Psoas muscle (tissue), 8 donors: ENCODE results near the gene ELOF1. TPM values are rescaled to one million over a fixed set of nuclear protein-coding genes. Genes with fewer than 3 reads are reported as not detected.
"Not testable (repeated sequence)": the region's sequence is repeated elsewhere in the genome, so short reads cannot be mapped to it uniquely, and the experiment has no call there.

ENCODE experiments used
- ATAC-seq, 4 donors: fragments of 200-7000 bp; cut with Tn5 transposase; one replicate each; pipeline ENCODE4 v1.9.1; 2020; ENCODE audit warnings: moderate library complexity in 3 of 4, mild to moderate bottlenecking in 2 of 4
- DNase-seq, 2 donors: peaks; one replicate each; pipeline ENCODE4 v3.0.0-alpha.2; 2020
- H3K27ac ChIP-seq: fragments of 200-600 bp; one replicate; pipeline ENCODE4 v1.8.0; 2022
- H3K27me3 ChIP-seq, 3 donors: fragments of 200-600 bp in 1 of 3; one replicate each; pipeline versions ENCODE4 v1.6.1 to v1.8.0; 2013 to 2022; ENCODE audit warnings: low read length in 2 of 3, mild to moderate bottlenecking in 2 of 3, moderate library complexity in 1 of 3; ENCODE audit not compliant: insufficient read depth in 3 of 3
- H3K36me3 ChIP-seq, 2 donors: fragments of 200-600 bp in 1 of 2; one replicate each; pipeline versions ENCODE4 v1.6.1 to v1.8.0; 2013 to 2022; ENCODE audit warnings: low read depth in 1 of 2, mild to moderate bottlenecking in 1 of 2, moderate library complexity in 1 of 2; ENCODE audit not compliant: insufficient read depth in 1 of 2
- H3K4me1 ChIP-seq: fragments of 200-600 bp; one replicate; pipeline ENCODE4 v1.8.0; 2022
- H3K4me3 ChIP-seq: fragments of 200-600 bp; one replicate; pipeline ENCODE4 v1.8.0; 2022; ENCODE audit warnings: mild to moderate bottlenecking
- H3K9me3 ChIP-seq: fragments of 200-600 bp; one replicate; pipeline ENCODE4 v1.8.0; 2022
- CTCF ChIP-seq: fragments of 200-600 bp; IDR thresholded peaks from one replicate; pipeline ENCODE4 v1.8.0; 2022; ENCODE audit warnings: antibody characterized with exemption
- WGBS, 3 donors: extraction: QIAGEN DNeasy Blood & Tissue Kit; methylation state at CpG; one replicate each; pipeline versions ENCODE4 v1.1.6 to v1.1.7; 2013; 5-methylcytosine and 5-hydroxymethylcytosine counted together
- intact Hi-C, 2 donors: fragments of 100-400 bp; cut with DNase I; formaldehyde crosslinking; loops; one replicate each; pipeline versions ENCODE4 v1.11.0 to v1.14.2; 2022
- long read RNA-seq, 2 donors: library from polyadenylated mRNA; unstranded; transcript quantifications; one replicate each; pipeline ENCODE4 v2.0.0, GENCODE V29; 2021
- polyA plus RNA-seq, 3 donors: library from polyadenylated mRNA; stranded (reverse); fragments of 200-250 nt; gene quantifications; one replicate each; pipeline ENCODE4 v1.2.3, GENCODE V29; 2013
- total RNA-seq, 4 donors: library from RNA; stranded (reverse); fragmentation: NEBNext Ultra II Directional in 2 of 4; extraction: Animal tissue kit (Norgen Biotek cat#: 25700) in 2 of 4; gene quantifications; one replicate each; pipeline versions ENCODE4 v1.2.1 to v1.2.4, GENCODE V29; 2021 to 2023
- donor health status: healthy with polysubstance abuse.
- donor health status: DM: no; HTN: no; CAD: no; lungs with moderate emphysema.
- donor health status: Bipolar disorder and iron deficiency.
- donor health status: healthy.
- donor health status: DM: yes; HTN: yes; CAD: no.
- donor health status: DM: no; HTN: no; CAD: no.
- donor health status: DM: no; HTN: no; CAD: no.
- donor health status: DM: yes; HTN: yes; CAD: no.

The ELOF1 gene
- total RNA-seq (10 to 100 TPM; 24.3 to 47.3 (median 33.2) TPM), polyA plus RNA-seq (10 to 100 TPM; 64.6 to 82.5 (median 72.2) TPM)
- long read RNA-seq, donor 1, transcript ELOF1-201 (4 exons, 1,019 nt) = major isoform, 11 of 14 reads
- long read RNA-seq, donor 1, partial matches to known transcripts = 0 of 14 reads
- long read RNA-seq, donor 1, other reads (novel, unspliced or antisense) = 3 of 14 reads
- long read RNA-seq, donor 2, transcript ELOF1-201 (4 exons, 1,019 nt) = major isoform, 15 of 26 reads
- long read RNA-seq, donor 2, partial matches to known transcripts = 3 of 26 reads
- long read RNA-seq, donor 2, other reads (novel, unspliced or antisense) = 8 of 26 reads

- 2 to 3% (median 2%) methylated on average over 55 to 57 of the region's 57 CpGs for WGBS, 3 donors
- Histone ChIP-seq H3K4me1 (peaks cover 23% of the 10 kb centered on the region), H3K36me3 (peaks cover 0 to 9% of the 10 kb centered on the region in 2 donors), H3K27ac (peak within 1 kb of the TSS; percentile 83), H3K9me3 (no peaks in the 10 kb centered on the region), H3K4me3 (peak within 1 kb of the TSS; percentile 85), H3K27me3 (no peaks in the 10 kb centered on the region)
- intact Hi-C loops = no loop called here
- ATAC-seq = peak; percentile 99
- no peak for TF ChIP-seq CTCF
- DNase-seq = peak; percentile 98 to 99
These were observed at the start of gene ELOF1 for GRCh38 chr19:11558881-11559828. Gene ELOF1, minus strand, starts transcription at chr19:11559230. Its CDS starts 4,883 bp downstream, at chr19:11554347.

- Histone ChIP-seq H3K4me3 (no peak overlapping the region), H3K36me3 (peaks cover 0 to 7% of the 10 kb centered on the region in 2 donors), H3K9me3 (no peaks in the 10 kb centered on the region), H3K4me1 (no peaks in the 10 kb centered on the region), H3K27ac (no peak overlapping the region), H3K27me3 (no peaks in the 10 kb centered on the region)
- 96 to 98% (median 96%) methylated on average over 8 of the region's 8 CpGs for WGBS, 3 donors
- DNase-seq (no peak), ATAC-seq (no peak)
- TF ChIP-seq CTCF = no peak
- intact Hi-C loops = no loop called here
These were observed 47.5 kb upstream of the ELOF1 start for GRCh38 chr19:11606484-11606883.

- WGBS, 3 donors = 94 to 97% (median 95%) methylated on average over 8 of the region's 8 CpGs
- DNase-seq, H3K9me3 ChIP-seq, H3K27ac ChIP-seq, H3K4me1 ChIP-seq, H3K36me3 ChIP-seq, intact Hi-C loops, H3K4me3 ChIP-seq, ATAC-seq, H3K27me3 ChIP-seq: not testable (repeated sequence)
These were observed 40.7 kb upstream of the ELOF1 start for GRCh38 chr19:11599704-11600103.

GRCh38 chr19:11598746-11599145 lies 39.7 kb upstream of the ELOF1 start:
- no peak for DNase-seq
- H3K4me1 ChIP-seq = peaks cover 7% of the 10 kb centered on the region
- H3K36me3 ChIP-seq = no peaks in the 10 kb centered on the region
- 93 to 95% (median 93%) methylated on average over 2 of the region's 2 CpGs for WGBS, 3 donors
- no peaks in the 10 kb centered on the region for H3K27me3 ChIP-seq
- no peaks in the 10 kb centered on the region for H3K9me3 ChIP-seq
- TF ChIP-seq CTCF = no peak
- ATAC-seq = no peak
- intact Hi-C loops = no loop called here
- H3K27ac ChIP-seq = no peak overlapping the region
- H3K4me3 ChIP-seq = peak overlapping the region; percentile 81

GRCh38 chr19:11598103-11598483 lies 39.1 kb upstream of the ELOF1 start:
- peak overlapping the region; percentile 74 for H3K27ac ChIP-seq
- WGBS, 3 donors = 65 to 70% (median 67%) methylated on average over 10 of the region's 10 CpGs
- intact Hi-C loops = no loop called here

More at GRCh38 chr19:11598103-11598483, 39.1 kb upstream of the ELOF1 start:
- H3K4me1 ChIP-seq = peaks cover 7% of the 10 kb centered on the region
- no peaks in the 10 kb centered on the region for H3K36me3 ChIP-seq
- DNase-seq (no peak), ATAC-seq (no peak)
- no peaks in the 10 kb centered on the region for H3K27me3 ChIP-seq
- no peaks in the 10 kb centered on the region for H3K9me3 ChIP-seq
- peak overlapping the region; percentile 81 for H3K4me3 ChIP-seq
- TF ChIP-seq CTCF = no peak
